Parathyroid adenoma (tissue), 2 donors: ENCODE data around the gene CPEB1.
A peak's percentile ranks its signal among the peaks of the same experiment; 100 is the strongest.

Experiments used
- H2AFZ ChIP-seq: fragments of 300-600 bp; sonication (generic); one replicate; pipeline ENCODE4 v1.7.0; 2017; ENCODE audit warnings: antibody characterized with exemption, mild to moderate bottlenecking
- H3K27ac ChIP-seq: fragments of 300-600 bp; sonication (generic); one replicate; pipeline ENCODE4 v1.7.0; 2017
- H3K27me3 ChIP-seq: fragments of 300-600 bp; sonication (generic); one replicate; pipeline ENCODE4 v1.7.0; 2017; ENCODE audit warnings: low read length; ENCODE audit not compliant: control insufficient read depth, insufficient read depth
- H3K36me3 ChIP-seq: fragments of 300-600 bp; sonication (generic); one replicate; pipeline ENCODE4 v1.7.0; 2017; ENCODE audit warnings: low read length; ENCODE audit not compliant: control insufficient read depth, insufficient read depth
- H3K4me1 ChIP-seq: fragments of 300-600 bp; sonication (generic); one replicate; pipeline ENCODE4 v1.7.0; 2017; ENCODE audit warnings: control low read depth
- H3K4me2 ChIP-seq: fragments of 300-600 bp; sonication (generic); one replicate; pipeline ENCODE4 v1.7.0; 2017; ENCODE audit warnings: low read length
- H3K4me3 ChIP-seq: fragments of 300-600 bp; sonication (generic); one replicate; pipeline ENCODE4 v1.7.0; 2017; ENCODE audit warnings: low read depth, low read length
- H3K79me2 ChIP-seq: fragments of 300-600 bp; sonication (generic); one replicate; pipeline ENCODE4 v1.7.0; 2017; ENCODE audit warnings: control low read depth
- H3K9ac ChIP-seq: fragments of 300-600 bp; sonication (generic); one replicate; pipeline ENCODE4 v1.7.0; 2017; ENCODE audit warnings: mild to moderate bottlenecking
- H3K9me3 ChIP-seq: fragments of 300-600 bp; sonication (generic); one replicate; pipeline ENCODE4 v1.7.0; 2017; ENCODE audit warnings: low read length; ENCODE audit not compliant: control insufficient read depth
- CTCF ChIP-seq: fragments of 300-600 bp; sonication (generic); IDR thresholded peaks from one replicate; pipeline ENCODE4 v1.7.0; 2017; ENCODE audit warnings: antibody characterized with exemption, mild to moderate bottlenecking
- donor health status: primary hyperparathyroidism.

Gene CPEB1

GRCh38 chr15:82647045-82647834 is at the start of gene CPEB1:
CPEB1 (minus strand) TSS chr15:82647363; CDS start chr15:82628459, 18,904 bp downstream.
- peak within 1 kb of the TSS; percentile 60 for H2AFZ ChIP-seq
- H3K36me3 ChIP-seq, result no peaks in the 10 kb centered on the region
- no peaks in the 10 kb centered on the region for H3K79me2 ChIP-seq
- H3K9me3 ChIP-seq, result no peaks in the 10 kb centered on the region
- H3K27ac ChIP-seq, result peak within 1 kb of the TSS; percentile 85
- peak within 1 kb of the TSS; percentile 49 for H3K4me2 ChIP-seq
- H3K4me1 ChIP-seq, result no peaks in the 10 kb centered on the region
- H3K4me3 ChIP-seq, result peak within 1 kb of the TSS; percentile 22
- no peaks in the 10 kb centered on the region for H3K27me3 ChIP-seq
- peak; percentile 26 for TF ChIP-seq CTCF
- H3K9ac ChIP-seq, result no peak within 1 kb of the TSS

DNA sequence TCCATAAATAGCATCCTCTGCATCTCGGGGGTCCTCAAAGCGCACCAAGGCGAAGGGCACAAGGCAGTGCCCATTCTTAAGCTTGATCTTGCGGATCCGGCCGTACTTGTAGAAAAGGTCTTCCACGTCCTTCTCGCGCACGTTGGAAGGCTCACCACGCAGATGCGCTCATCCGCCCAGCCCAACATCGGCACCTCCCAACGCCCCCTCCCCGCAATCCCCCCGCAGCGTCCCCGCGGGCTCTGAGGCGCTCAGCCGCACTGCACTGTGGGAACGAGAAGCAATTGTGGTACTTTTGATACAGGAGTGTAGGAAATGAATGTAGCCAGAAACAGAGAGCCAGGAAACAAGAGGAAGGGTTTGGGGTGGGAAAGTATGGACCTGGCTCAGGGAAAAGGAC is 45.0 kb upstream of the CPEB1 start:
- H3K4me3 ChIP-seq, result no peak overlapping the region
- no peak overlapping the region for H3K27ac ChIP-seq
- H3K9me3 ChIP-seq, result no peaks in the 10 kb centered on the region
- H3K9ac ChIP-seq, result no peak overlapping the region
- no peaks in the 10 kb centered on the region for H3K27me3 ChIP-seq
- H3K4me2 ChIP-seq, result no peak overlapping the region
- no peak overlapping the region for H2AFZ ChIP-seq
- no peaks in the 10 kb centered on the region for H3K79me2 ChIP-seq
- TF ChIP-seq CTCF, result no peak
- H3K36me3 ChIP-seq, result no peaks in the 10 kb centered on the region
- H3K4me1 ChIP-seq, result no peaks in the 10 kb centered on the region

DNA sequence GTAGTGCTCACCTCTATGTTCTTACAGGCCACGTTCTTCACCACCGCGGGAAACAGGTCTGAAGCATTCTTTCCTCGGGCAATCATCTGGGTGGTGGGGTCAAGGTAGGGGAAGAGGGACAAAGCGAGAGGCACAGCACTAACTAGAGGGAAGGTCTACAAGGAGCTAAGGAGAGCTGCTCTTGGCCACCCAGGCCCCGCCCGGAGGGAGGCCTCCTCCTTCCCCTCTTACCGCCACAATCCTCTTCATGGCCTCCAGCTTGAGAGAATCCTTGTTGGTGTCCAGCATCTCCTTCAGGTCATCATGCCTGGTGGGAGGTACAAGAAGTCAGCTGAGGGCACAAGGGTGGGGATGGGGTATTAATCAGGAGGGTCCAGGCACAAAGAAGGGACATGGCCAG is 42.0 kb upstream of the CPEB1 start:
- Histone ChIP-seq H3K9me3 (no peaks in the 10 kb centered on the region), H3K9ac (no peak overlapping the region), H2AFZ (no peak overlapping the region), H3K36me3 (no peaks in the 10 kb centered on the region), H3K4me1 (no peaks in the 10 kb centered on the region), H3K4me2 (no peak overlapping the region), H3K27ac (no peak overlapping the region), H3K27me3 (no peaks in the 10 kb centered on the region), H3K4me3 (no peak overlapping the region), H3K79me2 (no peaks in the 10 kb centered on the region)
- TF ChIP-seq CTCF, result no peak

- Histone ChIP-seq H3K9me3 (no peaks in the 10 kb centered on the region), H3K4me3 (no peak overlapping the region), H3K79me2 (no peaks in the 10 kb centered on the region), H3K4me1 (no peaks in the 10 kb centered on the region), H3K9ac (no peak overlapping the region), H3K27me3 (no peaks in the 10 kb centered on the region), H3K4me2 (no peak overlapping the region), H3K36me3 (no peaks in the 10 kb centered on the region), H2AFZ (no peak overlapping the region), H3K27ac (no peak overlapping the region)
- no peak for TF ChIP-seq CTCF
Measured at GRCh38 chr15:82688691-82689090, 41.5 kb upstream of the CPEB1 start.

- Histone ChIP-seq H3K4me2 (peak overlapping the region; percentile 47), H3K4me1 (peaks cover 12% of the 10 kb centered on the region), H3K9me3 (no peaks in the 10 kb centered on the region), H3K9ac (peak overlapping the region; percentile 89), H3K36me3 (no peaks in the 10 kb centered on the region), H2AFZ (peak overlapping the region; percentile 33), H3K27me3 (no peaks in the 10 kb centered on the region), H3K4me3 (peak overlapping the region; percentile 63), H3K79me2 (no peaks in the 10 kb centered on the region), H3K27ac (peak overlapping the region; percentile 99)
- no peak for TF ChIP-seq CTCF
Measured at GRCh38 chr15:82681371-82681770, 34.2 kb upstream of the CPEB1 start.
